ENCODE data around the gene KCTD10. TPM values are rescaled to one million over a fixed set of nuclear protein-coding genes. Genes with fewer than 3 reads are reported as not detected.

The KCTD10 gene
- total RNA-seq, 1 experiment from 2014 or later = 44.7 TPM

- ChIA-PET POLR2A (no interaction called here), CTCF (interaction anchor here (1.3 to 1.4 kb wide), 2 partner anchors 29 to 57 kb away, joined by 3 to 5 read pairs; no protein-coding TSS in a partner anchor)
- TF ChIP-seq JAZF1 (CRISPR knock-in tag; IDR thresholded peaks at IDR 0.05) = no peak
- TF ChIP-seq STAT6 (CRISPR knock-in tag; conservative IDR thresholded peaks at IDR 0.05; ENCODE audit: low read depth) = no peak
- no peak for TF ChIP-seq ERG (CRISPR knock-in tag; IDR thresholded peaks at IDR 0.05)
- no peak for TF ChIP-seq KAT7 (CRISPR knock-in tag; IDR thresholded peaks at IDR 0.05; ENCODE audit: borderline replicate concordance)
- TF ChIP-seq TP53 (CRISPR knock-in tag; IDR thresholded peaks at IDR 0.05) = no peak
- no peak for TF ChIP-seq ATF3 (CRISPR knock-in tag; conservative IDR thresholded peaks at IDR 0.05)
- TF ChIP-seq ZNF425 (CRISPR knock-in tag; conservative IDR thresholded peaks at IDR 0.05) = no peak
- no peak for TF ChIP-seq ZNF232 (CRISPR knock-in tag; IDR thresholded peaks at IDR 0.05)
These were observed 13.0 kb upstream of the KCTD10 start for GRCh38 chr12:109489955-109490565.

GRCh38 chr12:109489016-109489954 lies 12.2 kb upstream of the KCTD10 start:
- CTCF ChIA-PET = interaction anchor here (1.3 to 1.4 kb wide), 2 partner anchors 30 to 56 kb away, joined by 3 to 5 read pairs; no protein-coding TSS in a partner anchor

More at GRCh38 chr12:109489955-109490565, 13.0 kb upstream of the KCTD10 start:
- Mint-ChIP-seq H3K36me3 (peaks cover 76% of the 10 kb centered on the region), H3K4me3 (no peak overlapping the region), H3K4me1 (no peaks in the 10 kb centered on the region), H3K27me3 (ENCODE audit: low read depth) (no peaks in the 10 kb centered on the region), H3K9me3 (peaks cover 9% of the 10 kb centered on the region), H3K27ac (no peak overlapping the region)
- ATAC-seq (no peak), DNase-seq (ENCODE audit: low spot score) (no peak)

More at GRCh38 chr12:109489016-109489954, 12.2 kb upstream of the KCTD10 start:
- H3K9me3 Mint-ChIP-seq = peaks cover 1% of the 10 kb centered on the region; the same call in 1 of the 2 replicates
- H3K4me3 Mint-ChIP-seq = no peak overlapping the region
- H3K36me3 Mint-ChIP-seq = peaks cover 75% of the 10 kb centered on the region
- ATAC-seq (no peak), DNase-seq (ENCODE audit: low spot score) (no peak)
- no peaks in the 10 kb centered on the region for H3K27me3 Mint-ChIP-seq (ENCODE audit: low read depth)
- no peak overlapping the region for H3K27ac Mint-ChIP-seq
- POLR2A ChIA-PET = no interaction called here
- TF ChIP-seq FOXP1 (CRISPR knock-in tag; IDR thresholded peaks at IDR 0.05; ENCODE audit: borderline replicate concordance) (no peak), MXD4 (CRISPR knock-in tag; IDR thresholded peaks at IDR 0.05; ENCODE audit: borderline replicate concordance) (no peak), ZNF396 (CRISPR knock-in tag; IDR thresholded peaks at IDR 0.05; ENCODE audit: borderline replicate concordance) (no peak), HMGXB4 (CRISPR knock-in tag; IDR thresholded peaks at IDR 0.05) (no peak), ELF4 (CRISPR knock-in tag; IDR thresholded peaks at IDR 0.05; ENCODE audit: low read depth) (no peak), ERG (CRISPR knock-in tag; IDR thresholded peaks at IDR 0.05) (no peak), NR1H2 (CRISPR knock-in tag; IDR thresholded peaks at IDR 0.05) (no peak), AR (CRISPR knock-in tag; IDR thresholded peaks at IDR 0.05) (no peak), ZNF425 (CRISPR knock-in tag; conservative IDR thresholded peaks at IDR 0.05) (no peak), ZNF121 (CRISPR knock-in tag; IDR thresholded peaks at IDR 0.05) (no peak)
- H3K4me1 Mint-ChIP-seq = no peaks in the 10 kb centered on the region
